NCI-H1092 treated with DMSO at 0.1 percent for 48 hours (cell line): Measurements from ENCODE around the gene ZNF830.
"Not testable (repeated sequence)": the region's sequence is repeated elsewhere in the genome, so short reads cannot be mapped to it uniquely, and the experiment has no call there.

Source experiments
- DNase-seq: peaks from one replicate; lab custom pipeline; 2025; lab: John Stamatoyannopoulos, UW

Gene ZNF830

DNA sequence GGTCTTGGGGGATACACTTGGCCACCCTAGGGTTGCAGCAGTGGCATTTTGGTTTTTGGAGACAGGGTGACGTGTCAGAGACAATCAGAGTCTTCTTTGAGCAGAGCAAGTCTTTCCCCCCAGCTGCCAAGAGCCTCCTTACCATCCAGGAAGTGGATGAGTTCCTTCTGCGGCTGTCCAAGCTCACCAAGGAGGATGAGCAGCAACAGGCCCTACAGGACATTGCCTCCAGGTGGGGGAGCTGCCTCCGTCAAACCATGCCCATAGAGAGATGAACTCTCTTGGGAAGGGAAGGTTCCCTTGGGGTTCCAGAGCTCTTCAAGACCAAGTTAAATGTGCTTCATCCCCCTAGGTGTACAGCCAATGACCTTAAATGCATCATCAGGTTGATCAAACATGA is 30.3 kb downstream of the ZNF830 start:
- DNase-seq: no peak

GRCh38 chr17:34993031-34993430 is 31.7 kb downstream of the ZNF830 start:
- no peak for DNase-seq

DNA sequence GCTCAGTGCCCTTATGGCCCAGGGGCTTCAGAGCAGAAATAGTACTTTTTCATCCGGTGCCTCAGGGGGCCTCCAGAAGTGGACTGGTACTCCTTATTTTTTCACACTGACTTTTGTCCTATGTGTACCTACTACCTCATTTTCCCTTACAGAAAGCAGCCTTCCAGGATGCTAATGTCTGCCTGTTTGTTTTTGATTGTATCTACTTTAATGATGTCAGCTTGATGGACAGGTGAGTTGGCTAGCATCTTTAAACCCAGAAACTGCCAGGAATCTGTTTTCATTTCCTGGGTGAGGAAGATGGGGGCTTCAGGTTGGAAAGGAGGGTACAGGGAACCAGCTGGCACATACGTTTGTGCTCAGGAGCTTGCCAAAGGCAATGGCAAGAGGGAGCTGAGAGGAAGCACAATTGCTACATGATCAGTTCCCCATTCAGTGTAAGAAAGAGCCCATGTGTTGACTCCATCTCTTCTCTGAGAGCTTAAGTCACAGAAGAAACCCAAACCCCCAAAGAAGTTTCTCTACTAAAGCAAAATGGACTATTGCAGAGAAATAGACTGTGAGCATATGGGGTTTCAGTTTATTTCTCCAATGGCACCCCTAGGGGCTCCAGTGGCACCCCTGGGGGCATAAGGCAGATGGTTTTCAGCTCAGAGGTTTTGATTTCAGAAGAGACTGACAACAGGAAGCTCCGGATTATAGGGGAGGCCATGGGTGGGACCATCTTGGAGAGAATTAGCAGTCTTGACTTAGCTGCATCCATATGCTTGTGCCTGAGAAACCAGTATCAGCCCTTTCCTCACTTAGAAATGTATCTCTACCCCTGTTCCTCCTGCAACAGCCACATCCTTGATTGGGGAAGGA is 35.3 kb downstream of the ZNF830 start:
- no peak for DNase-seq

- peak; percentile 3 for DNase-seq
Measured at GRCh38 chr17:34997355-34997862, 36.1 kb downstream of the ZNF830 start.

DNA sequence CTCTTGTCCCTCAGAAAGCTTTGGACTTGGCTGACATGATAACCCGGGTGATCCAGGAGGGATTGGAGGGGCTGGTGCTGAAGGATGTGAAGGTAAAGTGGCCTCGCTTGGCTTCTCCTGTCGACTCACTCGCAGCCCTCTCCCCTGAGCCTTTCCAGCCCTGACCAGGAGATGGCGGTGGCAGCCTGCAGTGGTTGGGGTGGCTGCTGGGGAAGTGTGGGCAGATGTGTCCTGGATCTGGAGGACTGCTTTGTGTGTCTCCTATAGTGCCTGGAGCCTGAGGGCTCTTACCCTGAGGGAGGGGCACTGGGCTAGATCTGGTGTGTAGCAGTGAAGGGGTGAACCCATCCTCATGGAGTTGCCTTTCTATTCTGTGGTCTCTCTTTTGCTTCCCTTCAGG is 36.9 kb downstream of the ZNF830 start:
- DNase-seq: peak; percentile 17

DNA sequence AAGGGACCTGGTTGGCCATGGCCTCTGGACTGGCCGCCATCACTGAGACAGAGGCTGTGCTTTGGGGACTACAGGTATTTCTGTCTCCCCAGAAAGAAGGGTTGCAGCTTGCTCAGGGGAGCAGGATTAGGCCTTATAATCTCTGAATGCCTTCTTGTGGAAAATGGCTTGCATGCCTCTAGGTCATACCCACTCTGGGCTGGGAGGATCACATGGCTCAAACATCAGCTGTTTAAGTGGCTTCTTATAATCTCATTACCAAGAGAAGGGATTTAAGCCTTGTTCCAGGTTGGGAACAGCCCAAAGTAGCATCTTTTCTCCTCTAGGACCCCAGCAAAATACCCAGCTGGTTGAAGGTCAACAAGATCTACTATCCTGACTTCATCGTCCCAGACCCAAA is 38.1 kb downstream of the ZNF830 start:
- DNase-seq: no peak

GRCh38 chr17:35000965-35001364 is 39.6 kb downstream of the ZNF830 start:
- not testable (repeated sequence) for DNase-seq

- no peak for DNase-seq
Measured at GRCh38 chr17:35001549-35001948, 40.2 kb downstream of the ZNF830 start.

DNA sequence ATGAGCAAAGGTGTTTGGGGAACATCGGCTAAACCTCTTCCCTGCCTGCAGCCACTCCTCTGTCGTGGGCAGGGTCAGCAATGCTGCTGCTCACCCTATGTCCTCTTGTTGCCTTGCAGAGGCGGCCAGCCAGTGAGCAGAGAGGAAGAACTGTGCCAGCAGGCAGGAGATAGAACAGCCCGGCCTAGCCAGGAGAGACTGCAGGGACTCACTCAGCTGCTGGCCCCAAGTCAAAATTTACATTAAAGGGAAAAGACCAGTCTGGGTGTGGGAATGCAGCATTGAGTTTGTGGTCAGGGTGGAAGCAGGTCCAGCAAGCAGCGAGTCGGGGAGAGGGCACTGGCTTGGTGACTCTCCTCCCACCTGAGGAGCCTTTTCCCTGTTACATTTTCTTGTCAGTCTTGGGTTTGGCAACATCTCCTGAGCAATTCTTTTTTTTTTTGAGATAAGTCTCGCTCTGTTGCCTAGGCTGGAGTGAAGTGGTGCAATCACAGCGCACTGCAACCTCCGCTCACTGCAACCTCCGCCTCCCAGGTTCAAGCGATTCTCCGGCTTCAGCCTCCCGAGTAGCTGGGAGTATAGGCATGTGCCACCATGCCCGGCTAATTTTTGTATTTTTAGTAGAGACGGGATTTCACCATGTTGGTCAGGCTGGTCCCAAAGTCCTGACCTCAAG is 41.7 kb downstream of the ZNF830 start:
- no peak for DNase-seq

DNA sequence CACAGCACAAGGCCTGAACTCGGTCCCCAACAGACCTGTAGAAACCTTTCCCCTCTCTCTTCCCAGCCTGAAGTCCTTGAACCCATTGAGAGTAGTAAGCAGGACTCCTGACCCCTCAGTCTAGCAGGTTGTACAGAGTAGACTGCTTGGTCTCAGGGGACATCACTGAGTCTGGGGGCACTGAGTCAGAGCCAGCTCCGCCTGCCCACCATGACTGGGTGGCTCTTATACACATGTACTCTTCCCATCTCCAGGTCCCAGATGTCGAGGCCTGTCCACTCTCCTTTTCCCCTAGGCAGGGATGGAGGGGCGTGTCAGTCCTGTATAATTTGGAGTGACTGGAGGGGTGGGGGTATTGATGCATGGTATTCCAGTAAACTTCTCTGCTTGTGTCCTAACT is 42.4 kb downstream of the ZNF830 start:
- no peak for DNase-seq

- DNase-seq: no peak
Measured at GRCh38 chr17:35006345-35006744, 45.0 kb downstream of the ZNF830 start.

DNA sequence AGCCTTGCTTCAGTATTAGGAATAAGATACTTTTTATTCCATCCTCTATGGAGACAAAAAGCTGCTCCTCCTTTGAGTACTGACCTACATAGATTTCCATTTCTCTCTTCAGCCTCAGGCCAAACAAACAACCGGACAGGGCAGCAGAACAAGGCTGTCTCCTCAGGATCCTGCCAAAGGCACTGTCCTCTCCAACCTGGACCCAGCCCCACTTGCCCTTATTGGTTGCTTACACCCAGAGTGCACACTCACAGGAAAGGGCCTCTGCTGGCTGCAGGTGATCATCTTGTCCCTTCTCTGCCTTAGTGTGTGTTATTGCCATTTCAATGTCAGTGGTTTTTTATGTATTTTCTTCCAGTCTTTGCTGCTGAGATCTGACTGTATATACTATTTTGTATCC is 45.6 kb downstream of the ZNF830 start:
- no peak for DNase-seq

DNA sequence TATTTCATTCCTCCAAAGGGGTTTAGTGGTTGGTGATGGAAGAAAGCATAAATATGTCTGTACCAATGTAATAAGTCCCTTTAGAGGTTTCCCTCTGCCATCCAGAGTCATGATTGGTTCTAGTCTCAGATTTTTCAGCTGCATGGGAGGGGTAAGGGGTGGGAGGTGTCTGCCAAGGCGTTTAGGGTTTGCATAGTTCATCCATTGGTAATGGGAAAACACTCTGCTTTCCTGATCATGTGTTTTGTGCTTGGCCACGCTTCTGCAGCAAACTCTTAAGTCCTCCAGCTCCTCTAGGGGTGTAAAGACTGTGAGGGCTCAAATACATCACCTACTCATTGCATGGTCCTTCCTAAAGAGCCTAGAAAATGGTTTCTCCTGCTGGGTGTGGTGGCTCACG is 48.8 kb downstream of the ZNF830 start:
- no peak for DNase-seq

DNA sequence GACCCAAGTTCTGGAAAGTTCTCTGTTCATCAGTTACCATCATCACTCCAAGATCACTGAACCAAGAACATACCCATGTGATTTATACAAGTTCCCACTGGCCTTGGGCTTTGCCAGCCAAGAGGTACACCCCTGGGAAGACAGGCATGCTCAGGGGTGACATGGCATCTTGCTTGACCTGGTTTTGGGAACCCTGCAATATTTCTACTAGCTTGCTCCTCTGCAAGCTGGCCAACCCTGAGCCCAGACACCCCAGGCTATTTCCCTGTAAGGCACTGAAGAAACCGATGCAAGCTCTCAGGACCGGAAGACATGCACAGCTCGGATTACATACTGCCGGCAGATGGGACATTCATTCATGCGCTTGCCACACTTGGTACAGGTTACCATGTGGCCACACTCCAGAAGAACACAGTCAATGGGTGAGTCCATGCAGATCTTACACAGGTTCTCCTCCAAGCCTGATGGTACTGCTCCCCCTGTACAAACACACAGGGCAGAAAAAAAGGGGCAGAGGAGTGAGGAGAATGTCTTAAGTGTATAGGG is 50.4 kb downstream of the ZNF830 start:
- no peak for DNase-seq
